Cardiac fibroblast (primary cell): ENCODE results near the gene MORN1.

Experiments
- DNase-seq, 2 donors: peaks; one replicate each; pipeline versions ENCODE4 v3.0.0 to v3.0.0-alpha.2; 2010; ENCODE audit warnings: low read depth in 2 of 2
- H3K4me3 ChIP-seq, 2 donors: replicated peaks in 1 of 2; 1 replicate in 1 of 2; 2 replicates in 1 of 2; pipeline ENCODE4 v1.5.1; 2011; ENCODE audit warnings: low read depth in 2 of 2, low read length in 2 of 2, mild to moderate bottlenecking in 2 of 2, moderate library complexity in 1 of 2
- TF ChIP-seq, protein P1 (sequence below): IDR thresholded peaks from one replicate; pipeline ENCODE4 v1.5.1; 2011; ENCODE audit warnings: low read depth, mild to moderate bottlenecking, low read length, inconsistent platforms

The MORN1 gene

DNA sequence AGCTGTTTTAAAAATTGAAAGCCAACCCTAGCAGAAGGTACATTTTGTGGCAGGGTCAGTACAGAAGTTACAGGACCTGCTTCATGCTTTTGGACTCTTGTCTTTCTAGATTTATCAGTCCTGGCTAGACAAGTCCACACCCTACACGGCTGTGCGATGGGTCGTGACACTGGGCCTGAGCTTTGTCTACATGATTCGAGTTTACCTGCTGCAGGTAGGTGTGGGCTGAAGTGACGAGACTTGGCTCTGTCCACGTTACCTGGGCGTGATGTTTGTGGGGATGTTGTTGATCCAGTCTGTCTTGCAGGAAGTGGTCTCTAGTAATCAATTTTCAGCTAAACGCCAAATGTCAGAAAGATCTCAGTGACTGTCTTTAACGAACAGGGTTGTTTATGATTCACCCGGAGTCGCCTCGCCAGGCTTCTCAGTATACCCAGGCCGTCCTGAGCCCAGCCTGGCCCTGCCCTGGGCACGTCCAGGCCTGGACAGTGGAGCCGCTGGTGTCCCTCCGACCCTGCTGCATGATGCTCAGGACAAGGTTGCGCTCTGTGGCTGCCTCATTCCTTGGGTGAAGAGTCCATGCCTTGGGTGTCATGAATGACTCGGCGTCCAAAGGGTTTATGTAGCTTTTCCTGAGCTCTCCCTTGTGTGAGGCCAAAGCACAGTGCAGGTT, 5.8 kb upstream of the MORN1 start:
- DNase-seq, result no peak
- H3K4me3 ChIP-seq, result no peak overlapping the region
- TF ChIP-seq, protein P1, sequence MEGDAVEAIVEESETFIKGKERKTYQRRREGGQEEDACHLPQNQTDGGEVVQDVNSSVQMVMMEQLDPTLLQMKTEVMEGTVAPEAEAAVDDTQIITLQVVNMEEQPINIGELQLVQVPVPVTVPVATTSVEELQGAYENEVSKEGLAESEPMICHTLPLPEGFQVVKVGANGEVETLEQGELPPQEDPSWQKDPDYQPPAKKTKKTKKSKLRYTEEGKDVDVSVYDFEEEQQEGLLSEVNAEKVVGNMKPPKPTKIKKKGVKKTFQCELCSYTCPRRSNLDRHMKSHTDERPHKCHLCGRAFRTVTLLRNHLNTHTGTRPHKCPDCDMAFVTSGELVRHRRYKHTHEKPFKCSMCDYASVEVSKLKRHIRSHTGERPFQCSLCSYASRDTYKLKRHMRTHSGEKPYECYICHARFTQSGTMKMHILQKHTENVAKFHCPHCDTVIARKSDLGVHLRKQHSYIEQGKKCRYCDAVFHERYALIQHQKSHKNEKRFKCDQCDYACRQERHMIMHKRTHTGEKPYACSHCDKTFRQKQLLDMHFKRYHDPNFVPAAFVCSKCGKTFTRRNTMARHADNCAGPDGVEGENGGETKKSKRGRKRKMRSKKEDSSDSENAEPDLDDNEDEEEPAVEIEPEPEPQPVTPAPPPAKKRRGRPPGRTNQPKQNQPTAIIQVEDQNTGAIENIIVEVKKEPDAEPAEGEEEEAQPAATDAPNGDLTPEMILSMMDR, result no peak

DNA sequence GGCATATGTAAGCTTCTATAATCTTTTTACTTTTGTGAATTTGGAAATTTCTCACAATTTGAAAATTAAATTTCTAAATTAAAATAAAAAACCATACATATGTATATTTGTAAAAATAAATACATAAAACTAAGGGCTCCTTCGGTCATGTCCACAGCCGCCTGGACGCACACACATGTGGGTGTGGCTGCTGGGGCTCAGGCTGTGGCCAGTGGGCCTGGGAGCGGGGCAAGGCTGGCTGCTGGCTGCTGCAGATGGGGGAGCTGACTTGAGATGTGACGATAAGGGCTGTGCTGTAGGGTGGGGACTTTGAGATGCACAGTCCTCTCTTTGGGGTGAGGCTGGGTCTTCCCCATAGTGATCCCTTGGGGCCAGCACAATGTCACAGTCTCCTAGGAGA, 5.1 kb upstream of the MORN1 start:
- H3K4me3 ChIP-seq, result no peak overlapping the region
- DNase-seq, result no peak
- TF ChIP-seq, protein P1, result no peak

DNA sequence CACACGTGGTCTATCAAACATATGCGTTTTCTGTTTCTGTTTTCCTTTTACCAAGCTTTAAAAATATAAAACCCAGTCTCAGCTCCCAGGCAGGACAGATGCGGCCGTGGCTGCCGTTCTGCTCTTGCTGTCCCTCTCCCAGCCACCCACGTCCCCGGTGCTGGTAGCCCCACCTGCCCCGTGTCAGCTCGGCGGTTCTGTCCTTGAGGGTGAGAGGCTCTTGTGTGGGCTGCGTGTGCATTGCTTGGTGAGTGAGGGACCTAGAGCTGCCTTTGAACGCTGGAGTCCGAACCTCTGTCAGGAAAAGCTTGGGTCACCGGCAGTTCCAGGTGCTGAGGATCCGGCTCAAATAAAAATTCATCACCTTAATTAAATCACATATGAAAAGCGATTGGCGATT, 4.7 kb upstream of the MORN1 start:
- no peak overlapping the region for H3K4me3 ChIP-seq
- TF ChIP-seq, protein P1, result no peak
- DNase-seq, result no peak

DNA sequence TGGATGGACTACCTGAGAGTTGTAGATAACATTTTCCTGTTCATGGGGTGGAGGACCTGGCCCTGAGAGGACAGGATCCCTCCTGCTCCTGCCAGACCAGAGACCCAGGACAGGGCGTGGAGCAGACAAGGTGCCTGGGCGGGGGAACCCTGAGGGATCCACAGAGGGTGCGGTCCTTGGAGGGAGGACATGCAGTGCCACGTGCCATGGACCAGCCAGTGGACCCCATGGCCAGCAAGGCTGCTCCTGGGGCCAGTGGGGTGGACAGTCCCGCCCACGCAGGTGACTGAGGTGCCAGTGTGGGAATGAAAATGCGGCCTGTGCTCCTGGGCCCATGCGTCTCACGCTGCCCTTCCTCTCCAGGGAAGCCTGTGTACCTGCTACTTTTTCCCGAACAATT, 3.9 kb upstream of the MORN1 start:
- TF ChIP-seq, protein P1, result no peak
- no peak for DNase-seq
- H3K4me3 ChIP-seq, result no peak overlapping the region

DNA sequence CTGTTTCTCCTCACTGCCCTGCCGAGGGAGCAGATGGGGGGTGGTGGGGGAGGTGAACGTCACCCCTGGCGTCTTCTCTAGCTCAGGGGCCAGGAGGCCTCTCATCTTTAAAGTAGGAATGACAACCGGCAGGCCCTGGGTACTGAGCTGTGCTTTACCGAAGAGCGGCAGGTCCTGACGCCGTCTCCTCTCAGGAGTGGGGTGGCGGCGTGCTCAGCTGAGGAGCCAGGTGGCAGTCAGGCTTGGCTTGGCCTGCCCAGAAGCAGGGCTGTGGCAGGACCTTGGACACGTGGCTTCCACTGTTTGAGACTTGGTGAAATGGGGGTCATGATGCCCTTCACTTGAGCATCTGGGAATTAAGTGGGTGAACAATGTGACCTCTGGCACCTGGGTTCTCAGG, 3.4 kb upstream of the MORN1 start:
- TF ChIP-seq, protein P1, result no peak
- DNase-seq, result no peak
- H3K4me3 ChIP-seq, result no peak overlapping the region

DNA sequence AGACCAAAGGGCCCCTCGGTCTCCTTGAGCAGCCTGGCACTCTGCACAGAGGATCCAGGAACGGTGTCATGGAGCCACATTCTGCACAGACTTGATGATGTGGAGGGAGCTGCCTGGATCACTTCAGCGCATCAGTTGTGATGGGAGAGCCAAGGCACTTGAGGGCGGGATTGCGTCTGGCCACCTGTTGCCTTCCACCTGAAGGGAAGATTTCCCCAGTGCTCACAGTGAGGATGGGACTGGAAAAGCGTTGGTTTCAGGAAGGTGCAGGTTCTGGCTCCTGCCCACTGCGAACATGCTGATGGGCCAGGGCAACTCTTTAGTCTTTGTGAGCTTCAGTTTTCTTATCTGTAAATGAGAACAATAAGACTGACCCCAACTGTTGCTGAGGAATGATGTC, 2.9 kb upstream of the MORN1 start:
- DNase-seq, result no peak
- no peak overlapping the region for H3K4me3 ChIP-seq
- TF ChIP-seq, protein P1, result no peak

DNA sequence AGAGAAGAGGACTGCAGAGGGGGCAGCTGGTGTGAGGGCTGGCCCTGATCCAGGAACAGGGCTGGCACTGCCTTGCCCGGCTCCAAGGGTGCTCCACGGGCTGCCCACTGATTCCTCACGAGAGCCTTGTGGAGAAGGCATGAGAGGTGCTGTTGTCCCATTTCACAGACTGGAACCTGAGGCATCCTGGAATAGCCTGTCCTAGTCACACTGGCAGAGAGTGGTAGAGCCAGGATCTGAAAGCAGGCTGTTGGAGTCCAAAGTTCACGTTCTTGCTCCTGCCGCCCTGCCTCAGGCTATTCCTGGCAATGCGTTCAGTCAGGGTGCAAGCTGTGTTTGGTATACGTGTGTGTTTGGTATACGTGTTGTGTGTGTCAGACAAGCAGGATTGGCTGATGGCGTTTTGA, 2.1 kb upstream of the MORN1 start:
- no peak for DNase-seq
- H3K4me3 ChIP-seq, result no peak overlapping the region
- TF ChIP-seq, protein P1, result no peak
